ENCODE results near the gene SCYL1. TPM values are rescaled to one million over a fixed set of nuclear protein-coding genes. Genes with fewer than 3 reads are reported as not detected.

The SCYL1 gene
- total and polyA plus RNA-seq, 2 donors from 2014 or later: 72.2 to 78.9 TPM

- FAIRE-seq: no peak
- intact Hi-C loops (cut with DNase I): no loop called here
- H3K4me3 ChIP-seq (ENCODE audit: low read length in 3 of 3): no peak overlapping the region
- no peaks in the 10 kb centered on the region for H3K36me3 ChIP-seq (ENCODE audit: control insufficient read depth in 2 of 3, insufficient read depth in 3 of 3, low read length in 3 of 3)
- peak overlapping the region; percentile 41 to 45 for H3K27ac ChIP-seq (ENCODE audit: low read depth in 2 of 2, low read length in 2 of 2)
- H3K4me1 ChIP-seq (ENCODE audit: control insufficient read depth in 2 of 3, insufficient read depth in 2 of 3, low read depth in 1 of 3, low read length in 3 of 3): peaks cover 0 to 36% (median 14%) of the 10 kb centered on the region in 3 donors
- TF ChIP-seq, protein P1, sequence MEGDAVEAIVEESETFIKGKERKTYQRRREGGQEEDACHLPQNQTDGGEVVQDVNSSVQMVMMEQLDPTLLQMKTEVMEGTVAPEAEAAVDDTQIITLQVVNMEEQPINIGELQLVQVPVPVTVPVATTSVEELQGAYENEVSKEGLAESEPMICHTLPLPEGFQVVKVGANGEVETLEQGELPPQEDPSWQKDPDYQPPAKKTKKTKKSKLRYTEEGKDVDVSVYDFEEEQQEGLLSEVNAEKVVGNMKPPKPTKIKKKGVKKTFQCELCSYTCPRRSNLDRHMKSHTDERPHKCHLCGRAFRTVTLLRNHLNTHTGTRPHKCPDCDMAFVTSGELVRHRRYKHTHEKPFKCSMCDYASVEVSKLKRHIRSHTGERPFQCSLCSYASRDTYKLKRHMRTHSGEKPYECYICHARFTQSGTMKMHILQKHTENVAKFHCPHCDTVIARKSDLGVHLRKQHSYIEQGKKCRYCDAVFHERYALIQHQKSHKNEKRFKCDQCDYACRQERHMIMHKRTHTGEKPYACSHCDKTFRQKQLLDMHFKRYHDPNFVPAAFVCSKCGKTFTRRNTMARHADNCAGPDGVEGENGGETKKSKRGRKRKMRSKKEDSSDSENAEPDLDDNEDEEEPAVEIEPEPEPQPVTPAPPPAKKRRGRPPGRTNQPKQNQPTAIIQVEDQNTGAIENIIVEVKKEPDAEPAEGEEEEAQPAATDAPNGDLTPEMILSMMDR (IDR thresholded peaks at IDR 0.05; ENCODE audit: borderline replicate concordance, extremely low read depth, insufficient read depth): no peak
- peak in 2 of 5 donors; percentile 58 to 64 for DNase-seq
- H3K9me3 ChIP-seq (ENCODE audit: control insufficient read depth in 2 of 3, insufficient read depth in 1 of 3, low read length in 3 of 3): no peaks in the 10 kb centered on the region
- H3K27me3 ChIP-seq (ENCODE audit: control insufficient read depth, insufficient read depth, low read length): no peaks in the 10 kb centered on the region
- no peak overlapping the region for H3K9ac ChIP-seq (ENCODE audit: low read length in 3 of 3)
Measured at GRCh38 chr11:65559951-65560537, 35.2 kb downstream of the SCYL1 start.

- Histone ChIP-seq H3K4me1 (ENCODE audit: control insufficient read depth in 2 of 3, insufficient read depth in 2 of 3, low read depth in 1 of 3, low read length in 3 of 3) (peaks cover 0 to 30% (median 14%) of the 10 kb centered on the region in 3 donors), H3K36me3 (ENCODE audit: control insufficient read depth in 2 of 3, insufficient read depth in 3 of 3, low read length in 3 of 3) (no peaks in the 10 kb centered on the region), H3K4me3 (ENCODE audit: low read length in 3 of 3) (no peak overlapping the region), H3K9ac (ENCODE audit: low read length in 3 of 3) (no peak overlapping the region), H3K9me3 (ENCODE audit: control insufficient read depth in 2 of 3, insufficient read depth in 1 of 3, low read length in 3 of 3) (no peaks in the 10 kb centered on the region), H3K27me3 (ENCODE audit: control insufficient read depth, insufficient read depth, low read length) (no peaks in the 10 kb centered on the region), H3K27ac (ENCODE audit: low read depth in 2 of 2, low read length in 2 of 2) (peak overlapping the region; percentile 41 to 45)
- TF ChIP-seq, protein P1 (IDR thresholded peaks at IDR 0.05; ENCODE audit: borderline replicate concordance, extremely low read depth, insufficient read depth): no peak
- intact Hi-C loops (cut with DNase I): no loop called here
- no peak for FAIRE-seq
- peak; percentile 57 to 84 (median 78) for DNase-seq
Measured at GRCh38 chr11:65560555-65561418, 35.9 kb downstream of the SCYL1 start.

- TF ChIP-seq, protein P1 (IDR thresholded peaks at IDR 0.05; ENCODE audit: borderline replicate concordance, extremely low read depth, insufficient read depth): no peak
- Histone ChIP-seq H3K9ac (ENCODE audit: low read length in 3 of 3) (no peak overlapping the region), H3K4me1 (ENCODE audit: control insufficient read depth in 2 of 3, insufficient read depth in 2 of 3, low read depth in 1 of 3, low read length in 3 of 3) (peaks cover 0 to 25% (median 13%) of the 10 kb centered on the region in 3 donors)
Measured at GRCh38 chr11:65562020-65562419, 37.1 kb downstream of the SCYL1 start.

More at GRCh38 chr11:65562020-65562419, 37.1 kb downstream of the SCYL1 start:
- Histone ChIP-seq H3K36me3 (ENCODE audit: control insufficient read depth in 2 of 3, insufficient read depth in 3 of 3, low read length in 3 of 3) (no peaks in the 10 kb centered on the region), H3K27me3 (ENCODE audit: control insufficient read depth, insufficient read depth, low read length) (no peaks in the 10 kb centered on the region), H3K9me3 (ENCODE audit: control insufficient read depth in 2 of 3, insufficient read depth in 1 of 3, low read length in 3 of 3) (no peaks in the 10 kb centered on the region), H3K4me3 (ENCODE audit: low read length in 3 of 3) (no peak overlapping the region), H3K27ac (ENCODE audit: low read depth in 2 of 2, low read length in 2 of 2) (no peak overlapping the region)
- FAIRE-seq: no peak
- intact Hi-C loops (cut with DNase I): no loop called here
- DNase-seq: no peak
